GM18907 (cell line): Measurements from ENCODE around the gene PLPP4.

Experiments used
- ATAC-seq: cut with Tn5 transposase; IDR thresholded peaks from one replicate; pipeline ENCODE4 v1.9.1; 2021; ENCODE audit warnings: mild to moderate bottlenecking, moderate library complexity; ENCODE audit not compliant: unreplicated experiment

The PLPP4 gene

DNA sequence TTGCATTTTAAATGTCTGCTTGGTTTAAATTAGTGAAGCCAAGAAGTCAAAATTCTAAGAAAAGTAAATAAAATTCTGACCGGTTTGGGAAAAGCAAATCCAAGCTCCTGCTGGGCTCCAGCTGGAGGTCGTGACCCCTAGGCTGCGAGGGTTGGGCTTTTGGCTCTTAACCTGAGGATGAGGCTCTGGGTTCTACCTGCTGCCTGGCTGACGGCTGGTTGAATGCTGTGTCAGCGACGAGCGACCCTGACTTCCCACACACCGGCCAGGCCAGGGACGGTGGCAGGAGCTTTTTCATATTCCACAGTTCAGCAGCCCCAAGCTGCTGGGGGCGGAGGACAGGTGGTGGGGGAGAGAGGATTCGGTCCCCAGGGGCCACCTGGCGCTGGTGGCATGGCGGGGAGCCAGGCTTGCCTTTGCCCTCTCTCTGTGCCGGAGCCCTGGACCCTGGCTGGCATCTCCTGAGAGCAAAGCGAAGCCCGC lies 843 bp upstream of the PLPP4 start:
- ATAC-seq, result no peak

DNA sequence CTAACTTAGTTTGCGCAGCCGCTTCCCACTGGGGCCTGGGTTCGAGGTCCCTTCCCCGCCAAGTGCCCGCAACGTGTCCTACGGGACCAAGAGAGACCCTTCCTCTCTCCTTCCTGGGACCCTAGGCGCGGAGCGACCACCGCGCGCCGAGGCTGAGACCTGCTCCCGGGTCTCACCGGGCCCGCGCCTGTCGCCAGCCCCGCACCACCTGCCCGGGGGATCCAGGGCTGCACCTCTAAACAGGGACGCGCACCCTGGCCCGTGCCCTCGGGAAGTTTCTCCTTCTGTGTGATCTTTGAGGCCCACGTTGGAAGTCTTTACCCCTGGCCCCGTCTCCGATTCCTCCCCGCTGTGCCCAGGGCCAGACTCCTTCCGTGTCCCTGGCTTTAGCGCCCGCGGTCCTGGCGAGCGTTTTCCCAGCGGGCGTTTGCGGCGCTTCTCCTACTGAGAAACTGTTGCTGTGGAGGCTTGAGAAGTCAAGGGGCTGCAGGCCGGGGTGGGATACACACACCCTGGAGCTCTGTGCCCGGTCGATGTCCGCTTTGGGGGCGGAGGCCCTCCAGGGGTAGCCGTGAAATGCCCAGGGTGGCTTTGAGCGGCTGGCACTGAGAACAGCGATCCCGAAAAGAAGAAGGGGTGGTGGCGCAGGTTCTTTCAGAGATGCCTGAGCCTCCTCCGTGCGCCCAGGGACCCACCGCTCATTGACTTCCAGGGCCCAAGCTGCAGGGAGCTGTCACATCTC lies 575 bp downstream of the PLPP4 start:
- no peak for ATAC-seq

DNA sequence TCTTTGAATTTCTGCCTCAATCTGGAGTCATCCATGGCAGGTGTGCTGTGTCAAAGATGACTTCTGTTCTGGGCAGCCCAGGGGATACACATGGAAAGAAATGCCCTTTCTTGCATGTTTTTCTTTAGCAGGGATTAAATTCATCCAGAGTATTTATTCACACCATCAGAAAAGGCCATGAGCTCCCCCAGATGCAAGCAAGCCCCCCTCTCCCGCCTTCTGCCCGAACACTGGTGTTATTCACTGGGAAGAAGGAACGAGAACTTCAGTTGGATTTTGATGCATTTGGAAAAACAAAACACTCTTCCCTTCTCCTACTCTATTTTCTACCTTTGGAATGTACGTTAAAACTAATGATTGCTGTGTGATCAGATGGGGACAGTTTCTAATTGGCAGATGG lies 1.4 kb downstream of the PLPP4 start:
- no peak for ATAC-seq

DNA sequence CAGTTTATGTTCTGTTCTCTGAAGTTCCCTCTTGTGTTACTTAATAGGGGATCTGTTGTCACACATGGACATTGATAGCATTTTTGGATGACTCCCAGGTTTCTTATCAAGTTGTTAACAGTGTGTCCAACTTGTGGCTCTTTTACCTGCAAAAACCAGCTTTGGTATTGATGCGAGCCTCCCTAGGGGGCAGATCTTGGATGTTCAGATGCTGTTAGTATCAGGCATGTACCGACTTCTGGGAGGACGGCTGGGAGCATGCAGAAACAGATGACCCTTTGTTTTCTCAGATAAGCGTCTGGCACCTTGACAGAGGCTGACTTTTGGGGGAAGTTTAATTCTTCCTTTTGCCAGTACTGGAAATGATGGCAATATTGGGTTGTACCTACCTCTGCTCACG lies 2.2 kb downstream of the PLPP4 start:
- ATAC-seq, result no peak

DNA sequence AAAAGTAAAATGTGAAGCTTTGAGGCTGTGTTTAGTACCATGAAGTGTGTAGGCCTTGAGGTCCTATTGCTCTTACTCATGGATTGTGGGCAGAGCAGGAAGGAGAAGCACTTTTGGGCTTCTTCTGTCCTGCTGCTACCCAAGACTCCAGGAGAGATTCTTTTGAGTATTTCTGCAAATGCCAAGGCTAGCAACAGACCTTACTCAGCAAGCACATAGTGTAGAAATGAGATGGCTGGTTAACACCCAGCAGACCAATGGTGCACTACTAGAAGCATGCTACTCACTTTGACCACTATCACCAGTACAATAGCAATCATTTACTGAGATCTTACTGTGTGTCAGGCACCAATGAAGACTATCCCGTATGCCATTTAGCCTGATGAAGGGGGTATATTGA lies 3.2 kb downstream of the PLPP4 start:
- no peak for ATAC-seq

DNA sequence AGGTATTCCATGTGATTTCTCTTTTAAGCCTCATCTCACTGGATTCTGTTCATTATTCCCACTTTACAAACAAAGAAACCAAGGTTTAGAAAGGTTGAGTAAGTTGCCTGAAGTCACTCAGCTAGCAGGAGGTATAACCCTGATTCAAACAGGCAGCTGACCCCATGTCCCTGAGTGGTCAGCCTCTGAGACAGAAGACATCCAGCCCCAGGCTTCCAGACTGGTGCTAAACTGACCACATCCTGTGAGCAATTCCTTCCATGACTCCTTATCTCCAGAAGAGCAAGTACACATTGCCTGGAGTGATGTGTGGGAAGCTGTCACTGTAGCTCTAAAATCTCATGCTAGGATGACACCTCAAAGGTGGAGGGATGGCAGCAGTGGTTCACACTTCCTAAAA lies 3.7 kb downstream of the PLPP4 start:
- no peak for ATAC-seq

DNA sequence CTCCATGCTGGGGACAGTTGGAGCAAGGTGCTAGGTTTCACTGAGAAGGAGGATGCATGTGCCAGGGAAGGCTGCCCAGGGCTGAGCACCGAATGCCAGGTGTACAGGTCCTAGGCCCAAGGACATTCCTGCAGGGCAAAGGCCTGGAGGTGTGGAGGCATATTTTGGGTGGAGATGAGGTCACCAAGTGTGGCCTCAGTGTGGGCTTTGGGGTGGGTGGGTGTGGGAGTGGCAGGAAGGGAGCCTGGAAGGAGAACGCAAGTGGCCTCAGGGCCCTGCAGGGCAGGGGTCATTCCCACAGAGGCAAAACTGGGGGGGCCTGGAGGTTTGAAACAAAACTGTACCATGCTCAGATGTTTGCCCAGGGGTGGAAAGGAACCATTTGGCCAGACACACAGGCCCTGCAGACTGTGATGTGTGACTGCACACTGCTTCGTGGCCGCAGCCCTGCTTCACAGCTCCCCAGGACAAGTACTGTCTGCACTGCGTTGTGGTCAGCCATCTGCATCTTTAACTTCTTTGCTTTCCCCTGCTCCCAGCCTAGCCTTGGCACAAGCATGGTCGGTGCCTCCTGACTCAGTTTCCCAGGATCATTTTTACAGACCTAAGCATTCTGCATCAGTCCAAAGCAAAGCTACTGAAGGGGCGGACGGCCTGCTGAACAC lies 5.1 kb downstream of the PLPP4 start:
- no peak for ATAC-seq

DNA sequence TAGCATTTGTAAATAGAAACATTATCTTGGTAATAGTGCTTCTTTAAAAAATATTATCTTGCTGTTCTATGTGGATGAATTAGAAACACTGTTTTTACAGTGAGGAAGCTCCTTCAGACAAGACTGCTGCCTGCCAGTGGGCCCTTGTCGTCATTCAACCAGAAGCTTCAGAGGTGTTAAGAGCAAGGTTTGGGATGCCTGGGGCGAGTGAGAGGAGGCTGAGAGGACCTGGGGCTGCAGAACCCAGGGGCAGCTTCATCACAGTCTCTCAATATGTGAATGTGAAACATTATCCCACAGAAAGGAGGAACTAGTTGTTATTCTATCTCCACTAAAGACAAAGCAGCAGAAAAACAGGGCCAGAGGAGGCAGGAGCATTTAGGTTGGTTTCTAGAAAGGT lies 8.1 kb downstream of the PLPP4 start:
- ATAC-seq, result no peak

DNA sequence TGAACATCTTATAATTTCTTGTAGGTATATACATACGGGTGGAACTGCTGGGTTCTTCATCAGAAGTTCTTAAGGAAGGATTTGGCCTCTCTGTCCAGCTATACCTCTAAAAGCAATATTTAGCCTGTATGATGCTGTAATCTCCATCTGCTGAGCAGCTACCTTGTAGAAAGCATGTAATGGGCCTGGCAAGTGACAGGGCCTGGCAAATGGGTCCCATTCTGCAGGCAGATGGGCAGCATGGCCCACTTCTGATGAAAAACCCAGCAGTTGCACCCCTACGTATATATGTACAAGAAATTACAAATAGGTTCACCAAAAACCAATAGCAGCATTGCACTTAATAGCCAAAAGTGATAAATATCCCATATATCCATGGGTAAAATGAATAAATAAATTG lies 9.0 kb downstream of the PLPP4 start:
- ATAC-seq, result no peak

DNA sequence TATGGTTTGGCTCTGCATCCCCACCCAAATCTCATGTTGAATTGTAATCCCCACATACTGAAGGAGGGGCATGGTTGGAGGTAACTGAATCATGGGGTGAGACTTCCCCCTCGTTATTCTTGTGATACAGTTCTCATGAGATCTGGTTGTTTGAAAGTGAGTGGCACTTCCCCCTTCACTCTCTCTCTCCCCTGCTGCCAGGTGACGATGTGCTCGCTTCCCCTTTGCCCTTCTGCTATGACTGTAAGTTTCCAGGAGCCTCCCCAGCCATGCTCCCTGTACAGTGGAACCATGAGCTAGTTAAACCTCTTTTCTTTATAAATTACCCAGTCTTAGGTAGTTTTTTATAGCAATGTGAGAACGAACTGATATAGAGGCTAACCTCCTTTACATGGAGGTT lies 16.6 kb downstream of the PLPP4 start:
- ATAC-seq, result peak; percentile 67

DNA sequence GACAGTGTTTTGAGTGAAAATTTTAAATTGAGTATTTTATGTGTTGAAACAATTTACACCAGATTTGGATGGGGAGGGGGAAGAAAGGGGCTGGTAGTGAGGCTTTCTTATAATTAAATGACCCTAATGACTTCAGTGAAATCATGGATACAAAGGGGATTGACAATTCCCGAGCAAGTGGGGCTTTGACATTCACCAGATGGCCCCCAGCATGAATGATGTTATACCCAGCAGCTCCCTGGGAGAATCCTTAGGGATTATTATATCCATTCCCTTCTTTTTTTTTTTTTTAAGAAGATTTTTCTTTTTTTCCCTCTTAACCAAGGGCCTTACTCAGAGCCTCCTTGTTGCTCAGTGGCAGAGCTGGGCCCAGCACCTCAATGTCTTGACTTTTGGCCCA lies 17.9 kb downstream of the PLPP4 start:
- no peak for ATAC-seq

DNA sequence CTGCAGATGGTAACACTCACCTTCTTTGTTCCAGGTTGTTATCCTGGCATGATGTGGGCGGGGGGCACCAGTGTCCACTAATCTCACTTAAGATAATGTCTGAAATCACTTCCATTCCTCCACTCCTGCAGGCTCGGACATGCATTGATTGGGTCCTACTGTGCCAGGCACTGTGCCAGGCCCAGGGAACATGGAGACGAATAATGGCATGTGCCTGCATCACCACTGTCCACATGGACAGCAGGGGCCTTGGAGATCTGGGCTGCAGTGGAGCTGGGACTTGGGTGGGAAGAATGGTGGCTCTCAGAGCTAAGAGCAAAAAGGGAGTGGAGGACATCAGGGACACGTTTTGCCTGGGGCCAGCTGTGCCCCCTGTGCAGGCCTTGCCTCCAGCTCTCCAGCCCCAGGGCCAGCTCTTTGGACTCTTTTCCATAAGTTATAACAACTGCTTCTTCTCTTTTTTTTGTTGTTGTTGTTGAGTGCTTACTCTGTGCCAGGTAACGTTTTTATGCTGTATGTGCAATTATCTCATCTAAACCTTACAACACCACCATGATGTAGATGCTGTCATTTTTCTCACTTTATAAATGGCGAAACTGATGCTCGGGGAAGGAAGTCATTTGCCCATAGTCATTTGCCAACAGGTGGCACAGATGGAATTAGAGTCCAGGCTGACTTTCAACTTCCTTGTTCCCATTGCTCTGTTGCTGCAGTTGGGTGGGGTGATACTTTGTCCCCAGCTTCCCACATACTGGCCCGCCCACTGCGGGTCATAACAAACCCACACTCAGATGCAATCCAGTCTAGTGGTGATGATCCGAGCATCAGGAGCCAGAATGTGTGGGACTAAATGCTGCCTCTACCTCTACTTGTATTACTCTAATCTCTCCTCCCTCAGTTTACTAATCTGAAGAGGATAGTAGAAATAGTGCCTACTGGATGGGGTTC lies 19.1 kb downstream of the PLPP4 start:
- no peak for ATAC-seq

DNA sequence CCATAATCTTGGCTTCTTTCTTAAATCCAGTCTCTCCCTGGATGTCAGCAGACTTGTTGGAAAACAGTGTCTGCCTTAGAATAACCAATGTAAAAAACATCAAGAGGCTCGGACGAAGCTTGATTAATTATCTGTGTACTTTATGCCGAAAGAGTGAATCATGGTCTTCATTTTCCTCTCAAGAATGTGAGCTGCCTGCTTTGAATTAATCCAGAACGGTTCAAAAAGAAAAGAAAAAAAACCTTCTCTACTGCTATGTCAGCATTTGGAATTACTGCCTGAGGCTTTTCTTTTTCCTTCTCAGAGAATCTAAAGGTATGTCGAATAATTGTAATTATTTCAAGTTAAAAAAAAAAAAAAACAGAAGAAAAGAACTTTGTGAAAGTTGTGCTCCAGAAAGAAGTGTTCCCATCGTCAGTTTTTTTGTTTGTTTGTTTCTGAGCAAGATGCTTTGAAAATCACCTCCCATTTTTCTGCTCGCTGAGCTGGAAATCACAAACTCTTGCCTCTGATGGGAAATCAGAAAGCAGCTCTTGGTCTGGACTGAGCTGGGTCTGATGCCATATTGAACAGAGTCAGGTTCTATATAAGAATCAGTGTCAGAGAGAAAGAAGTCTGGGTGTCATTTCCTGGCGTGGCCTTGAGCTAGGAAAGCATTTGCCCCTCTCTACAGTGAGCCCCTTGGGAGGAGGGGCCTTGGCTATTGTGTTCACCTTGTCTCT lies 20.2 kb downstream of the PLPP4 start:
- ATAC-seq, result no peak

DNA sequence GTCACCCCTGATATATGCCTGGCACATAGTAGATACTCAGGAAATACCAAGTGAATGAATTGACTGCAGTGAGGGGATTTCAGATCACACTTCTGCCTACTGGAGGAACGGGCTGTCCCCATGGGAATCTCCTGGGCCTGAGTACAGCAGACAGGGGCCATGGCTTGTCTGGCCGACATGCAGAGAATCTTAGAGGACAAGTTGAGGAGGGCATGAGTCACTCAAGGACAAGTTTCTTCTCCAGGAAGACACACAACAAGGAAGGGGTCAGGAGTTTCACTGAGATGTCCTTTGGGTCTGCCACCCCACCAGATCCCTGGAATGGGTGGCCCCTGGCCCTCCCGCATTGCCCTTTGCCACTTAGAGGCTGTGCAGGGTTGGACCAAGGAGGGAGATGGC lies 20.7 kb downstream of the PLPP4 start:
- no peak for ATAC-seq

DNA sequence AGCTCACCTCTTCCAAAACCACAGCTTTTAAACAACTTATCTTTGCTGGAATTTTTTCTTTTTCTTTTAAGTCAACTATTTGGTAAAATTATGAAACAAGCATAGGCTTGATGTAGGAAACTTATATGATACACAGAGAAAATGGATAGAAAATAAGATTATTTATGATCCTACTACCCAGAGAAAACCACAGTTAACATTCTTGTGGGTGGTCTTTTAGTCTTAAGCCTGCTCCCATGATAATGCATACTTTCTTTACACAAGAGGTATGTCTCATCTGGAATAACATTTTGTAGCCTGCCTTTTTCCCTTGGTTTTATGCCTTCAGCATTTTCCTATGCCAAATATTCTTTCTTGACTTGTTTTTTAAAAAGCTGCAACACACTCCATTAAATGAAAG lies 21.4 kb downstream of the PLPP4 start:
- no peak for ATAC-seq

DNA sequence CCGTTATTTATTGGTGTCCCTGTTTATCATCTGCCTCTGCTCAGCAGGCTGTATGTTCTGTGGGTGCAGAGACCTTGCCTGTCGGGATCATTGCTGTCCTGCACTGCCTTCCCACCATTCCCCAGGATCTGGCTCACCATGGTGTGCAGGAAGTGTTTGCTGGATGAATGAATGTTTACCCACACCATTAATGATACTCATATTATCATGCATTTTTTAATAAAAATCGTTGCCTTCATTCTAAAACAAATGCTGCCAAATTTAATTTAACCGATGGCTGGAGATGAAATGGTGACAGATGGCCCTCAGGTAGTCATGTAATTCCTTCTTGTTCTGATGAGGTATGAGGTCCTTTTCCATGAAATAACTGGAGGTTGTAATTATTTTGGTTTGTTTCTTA lies 22.5 kb downstream of the PLPP4 start:
- no peak for ATAC-seq

DNA sequence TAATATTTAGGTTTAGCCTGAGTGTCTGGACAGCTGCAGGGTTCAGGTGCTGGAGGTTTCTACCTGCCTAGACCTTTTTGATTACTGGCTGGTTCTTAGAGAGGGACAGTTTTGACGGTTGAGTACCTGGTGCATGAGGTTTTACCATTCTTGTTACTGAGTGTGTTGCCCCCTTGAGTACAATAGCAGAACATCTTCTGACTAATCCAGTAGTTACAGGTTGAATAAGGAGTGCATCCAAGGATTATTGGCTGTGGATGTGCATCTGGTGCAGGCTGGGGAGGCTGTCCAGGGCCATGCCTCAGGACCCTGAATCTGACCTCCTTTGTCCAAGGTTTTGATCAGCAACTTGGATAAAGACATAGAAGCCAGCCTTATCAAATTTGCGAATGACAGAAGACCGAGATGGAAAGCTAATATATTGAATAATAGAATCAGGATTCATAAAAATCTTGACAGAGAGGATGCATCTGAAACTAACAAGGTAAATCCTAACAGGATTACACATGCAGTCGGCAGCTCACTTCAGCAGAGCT lies 23.1 kb downstream of the PLPP4 start:
- no peak for ATAC-seq

DNA sequence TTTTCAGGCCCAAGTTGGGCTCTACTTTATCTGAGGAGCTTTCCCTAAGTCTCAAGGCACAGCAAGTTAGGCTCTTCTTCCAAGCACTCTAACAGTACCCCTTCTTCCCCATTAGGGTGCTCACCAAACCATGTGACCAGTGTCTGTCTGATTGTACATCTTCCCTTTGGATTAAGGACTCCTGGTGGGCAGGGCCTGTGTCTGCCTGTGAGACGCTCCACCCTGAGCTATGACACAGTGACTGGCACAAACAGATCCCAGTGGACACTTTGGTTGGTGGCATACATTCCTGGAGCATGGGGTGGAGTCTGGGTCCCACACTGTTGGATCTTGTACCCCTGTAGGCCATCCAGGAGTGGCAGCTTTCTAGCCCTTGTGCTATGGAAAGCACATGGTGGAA lies 23.8 kb downstream of the PLPP4 start:
- ATAC-seq, result no peak

DNA sequence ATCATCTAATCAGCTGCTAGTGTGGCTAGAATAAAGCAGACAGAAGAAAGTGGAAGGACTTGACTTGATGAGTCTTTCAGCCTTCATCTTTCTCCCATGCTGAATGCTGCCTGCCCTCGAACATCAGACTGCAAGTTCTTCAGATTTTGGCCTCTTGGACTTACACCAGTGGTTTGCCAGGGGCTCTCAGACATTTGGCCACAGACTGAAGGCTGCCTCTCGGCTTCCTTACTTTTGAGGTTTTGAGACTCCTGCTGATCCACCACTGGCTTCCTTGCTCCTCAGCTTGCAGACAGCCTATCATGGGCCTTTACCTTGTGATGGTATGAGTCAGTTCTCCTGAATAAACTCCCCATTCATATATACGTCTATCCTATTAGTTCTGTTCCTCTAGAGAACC lies 26.0 kb downstream of the PLPP4 start:
- no peak for ATAC-seq

DNA sequence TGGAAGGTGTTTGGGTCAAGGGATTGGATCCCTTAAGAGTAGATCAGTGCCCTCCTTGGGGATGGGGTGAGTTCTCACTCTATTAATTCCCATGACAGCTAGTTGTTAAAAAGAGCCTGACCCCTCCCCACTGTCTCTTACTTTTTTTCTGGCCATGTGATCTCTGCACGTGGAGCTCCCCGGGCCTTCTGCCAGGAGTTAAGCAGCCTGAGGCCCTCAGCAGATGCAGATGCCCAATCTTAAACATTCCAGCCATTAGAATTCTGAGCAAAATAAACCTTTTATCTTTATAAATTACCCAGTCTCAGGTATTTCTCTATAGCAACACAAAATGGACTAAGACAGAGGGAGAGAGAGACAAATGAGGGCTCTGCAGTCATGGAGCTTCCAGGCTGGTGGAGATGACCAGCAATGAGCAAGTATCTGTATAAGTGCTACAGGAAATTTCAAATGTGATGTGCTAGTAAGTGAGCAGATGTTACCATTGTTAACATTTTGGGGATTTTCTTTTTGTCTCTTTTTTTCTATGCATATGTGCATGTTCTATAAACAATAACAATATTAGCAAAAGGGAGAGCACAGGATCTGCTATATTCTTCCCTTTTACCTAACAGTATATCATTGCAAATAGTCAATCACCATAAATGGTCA lies 26.7 kb downstream of the PLPP4 start:
- no peak for ATAC-seq
